ENCODE data around the gene MACROD1. TPM values are rescaled to one million over a fixed set of nuclear protein-coding genes. Genes with fewer than 3 reads are reported as not detected.
A peak's percentile ranks its signal among the peaks of the same experiment; 100 is the strongest.

Gene MACROD1
- total RNA-seq, 1 experiment from 2014 or later = 36.9 TPM

- TF ChIP-seq E2F4 (CRISPR knock-in tag; IDR thresholded peaks at IDR 0.05; ENCODE audit: borderline replicate concordance, low read depth) (0 out of 2 replicates have a peak, but pooled peaks have one; percentile 55), FOXK1 (CRISPR knock-in tag; IDR thresholded peaks at IDR 0.05) (peak; percentile 90)
Observed at GRCh38 chr11:64185175-64185692, 19.3 kb upstream of the MACROD1 start (continued).

- DNase-seq (ENCODE audit: low spot score) = no peak
- Mint-ChIP-seq H3K9me3 (no peaks in the 10 kb centered on the region), H3K27me3 (ENCODE audit: low read depth) (no peaks in the 10 kb centered on the region), H3K36me3 (peaks cover 20% of the 10 kb centered on the region), H3K27ac (no peak overlapping the region), H3K4me1 (peaks cover 36% of the 10 kb centered on the region), H3K4me3 (peak overlapping the region; percentile 93; the same call in 1 of the 2 replicates)
- ChIA-PET CTCF (interaction anchor here (0.6 to 3.1 kb wide), 6 partner anchors 21 to 183 kb away, joined by 3 to 23 read pairs (median 10); partner anchors contain the start of gene FKBP2), POLR2A (interaction anchor here (0.6 to 2.3 kb wide), 2 partner anchors 133 to 913 kb away, joined by 6 to 7 read pairs; partner anchors contain the start of genes PRDX5 and TRMT112)
- TF ChIP-seq AFF4 (CRISPR knock-in tag; IDR thresholded peaks at IDR 0.05; ENCODE audit: borderline replicate concordance) (no peak), NFYB (CRISPR knock-in tag; conservative IDR thresholded peaks at IDR 0.05; ENCODE audit: low read depth) (no peak)
- ATAC-seq = no peak
Observed at GRCh38 chr11:64183890-64184289, 18.0 kb upstream of the MACROD1 start.

GRCh38 chr11:64181506-64182411 lies 15.8 kb upstream of the MACROD1 start:
- H3K4me3 Mint-ChIP-seq = peak overlapping the region; percentile 36
- CTCF ChIA-PET = interaction anchor here (0.8 to 1.6 kb wide), 8 partner anchors 23 to 214 kb away, joined by 3 to 12 read pairs (median 4); partner anchors contain the start of gene PLCB3
- TF ChIP-seq FOXK1 (CRISPR knock-in tag; IDR thresholded peaks at IDR 0.05) = no peak
- peak; percentile 97 for TF ChIP-seq USF1 (CRISPR knock-in tag; IDR thresholded peaks at IDR 0.05)
- TF ChIP-seq ZNF121 (CRISPR knock-in tag; IDR thresholded peaks at IDR 0.05) = no peak
- TF ChIP-seq ZNF317 (CRISPR knock-in tag; IDR thresholded peaks at IDR 0.05; ENCODE audit: borderline replicate concordance, low read depth) = no peak
- TF ChIP-seq ATF2 (CRISPR knock-in tag; IDR thresholded peaks at IDR 0.05; ENCODE audit: borderline replicate concordance, low read depth) = no peak
- TF ChIP-seq NFE2L1 (CRISPR knock-in tag; IDR thresholded peaks at IDR 0.05) = no peak
- no peak for TF ChIP-seq CTCF (IDR thresholded peaks at IDR 0.05)
- TF ChIP-seq ZNF219 (CRISPR knock-in tag; IDR thresholded peaks at IDR 0.05; ENCODE audit: borderline replicate concordance) = no peak
- TF ChIP-seq MAX (CRISPR knock-in tag; IDR thresholded peaks at IDR 0.05) = peak; percentile 81
- TF ChIP-seq TEAD4 (CRISPR knock-in tag; IDR thresholded peaks at IDR 0.05) = no peak
- TF ChIP-seq ETV6 (CRISPR knock-in tag; IDR thresholded peaks at IDR 0.05) = no peak; the same call in 1 of the 2 replicates
- no peak for TF ChIP-seq ZNF138 (CRISPR knock-in tag; conservative IDR thresholded peaks at IDR 0.05)
- TF ChIP-seq GRHL2 (CRISPR knock-in tag; IDR thresholded peaks at IDR 0.05; ENCODE audit: insufficient replicate concordance, severe bottlenecking) = no peak
- TF ChIP-seq E2F1 (CRISPR knock-in tag; IDR thresholded peaks at IDR 0.05) = no peak
- TF ChIP-seq SMAD4 (CRISPR knock-in tag; IDR thresholded peaks at IDR 0.05) = no peak
- TF ChIP-seq ZNF396 (CRISPR knock-in tag; IDR thresholded peaks at IDR 0.05; ENCODE audit: borderline replicate concordance) = no peak
- no peak for TF ChIP-seq HMGA2 (CRISPR knock-in tag; IDR thresholded peaks at IDR 0.05)

More at GRCh38 chr11:64181506-64182411, 15.8 kb upstream of the MACROD1 start:
- H3K9me3 Mint-ChIP-seq = no peaks in the 10 kb centered on the region
- peaks cover 22% of the 10 kb centered on the region for H3K36me3 Mint-ChIP-seq
- no peaks in the 10 kb centered on the region; the same call in 1 of the 2 replicates for H3K27me3 Mint-ChIP-seq (ENCODE audit: low read depth)
- peak overlapping the region; percentile 84 for H3K27ac Mint-ChIP-seq
- DNase-seq (ENCODE audit: low spot score) (peak; percentile 70), ATAC-seq (peak; percentile 7)
- POLR2A ChIA-PET = interaction anchor here (0.6 to 1.3 kb wide), 3 partner anchors 15 to 210 kb away, joined by 3 to 7 read pairs (median 3); no protein-coding TSS in a partner anchor
- peaks cover 34% of the 10 kb centered on the region for H3K4me1 Mint-ChIP-seq

Data from WTC11 (cell line).